GM12865 (cell line): ENCODE data around the gene DTNBP1.

Source experiments
- DNase-seq: peaks from one replicate; pipeline ENCODE4 v3.0.0; 2010; ENCODE audit warnings: low read depth
- H3K4me3 ChIP-seq: 2 replicates; pipeline ENCODE4 v1.5.1; 2011; ENCODE audit warnings: mild to moderate bottlenecking, low read depth, low read length, control low read depth
- TF ChIP-seq, protein P1 (sequence below): IDR thresholded peaks from 2 replicates; pipeline ENCODE4 v1.5.1; 2011; ENCODE audit warnings: low read length, control low read depth, low read depth, inconsistent platforms; ENCODE audit not compliant: insufficient read depth; ENCODE audit errors: missing control alignments

The DTNBP1 gene

GRCh38 chr6:15531973-15532372, 130.9 kb downstream of the DTNBP1 start:
- TF ChIP-seq, protein P1, sequence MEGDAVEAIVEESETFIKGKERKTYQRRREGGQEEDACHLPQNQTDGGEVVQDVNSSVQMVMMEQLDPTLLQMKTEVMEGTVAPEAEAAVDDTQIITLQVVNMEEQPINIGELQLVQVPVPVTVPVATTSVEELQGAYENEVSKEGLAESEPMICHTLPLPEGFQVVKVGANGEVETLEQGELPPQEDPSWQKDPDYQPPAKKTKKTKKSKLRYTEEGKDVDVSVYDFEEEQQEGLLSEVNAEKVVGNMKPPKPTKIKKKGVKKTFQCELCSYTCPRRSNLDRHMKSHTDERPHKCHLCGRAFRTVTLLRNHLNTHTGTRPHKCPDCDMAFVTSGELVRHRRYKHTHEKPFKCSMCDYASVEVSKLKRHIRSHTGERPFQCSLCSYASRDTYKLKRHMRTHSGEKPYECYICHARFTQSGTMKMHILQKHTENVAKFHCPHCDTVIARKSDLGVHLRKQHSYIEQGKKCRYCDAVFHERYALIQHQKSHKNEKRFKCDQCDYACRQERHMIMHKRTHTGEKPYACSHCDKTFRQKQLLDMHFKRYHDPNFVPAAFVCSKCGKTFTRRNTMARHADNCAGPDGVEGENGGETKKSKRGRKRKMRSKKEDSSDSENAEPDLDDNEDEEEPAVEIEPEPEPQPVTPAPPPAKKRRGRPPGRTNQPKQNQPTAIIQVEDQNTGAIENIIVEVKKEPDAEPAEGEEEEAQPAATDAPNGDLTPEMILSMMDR = no peak
- no peak for DNase-seq
- H3K4me3 ChIP-seq = no peak overlapping the region

DNA sequence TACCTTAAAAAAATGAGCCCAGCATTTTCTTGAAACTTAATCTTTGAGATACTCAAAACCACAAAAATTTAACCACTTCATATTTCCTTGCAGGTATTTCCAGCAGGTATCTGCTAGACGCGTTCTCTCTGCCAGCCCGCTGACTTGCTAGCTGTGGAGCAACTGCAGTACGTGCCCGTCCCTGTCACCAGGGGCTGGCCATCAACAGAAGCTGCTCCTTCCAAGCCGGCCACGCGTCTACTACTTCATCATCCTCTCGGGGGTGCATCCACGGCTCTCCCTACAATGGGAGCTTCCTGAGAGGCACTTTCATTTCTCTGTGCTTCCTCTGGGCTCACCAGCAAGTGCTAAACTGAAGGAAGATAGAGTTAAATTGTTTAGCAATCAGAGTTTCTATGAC, 132.4 kb downstream of the DTNBP1 start:
- H3K4me3 ChIP-seq = no peak overlapping the region
- DNase-seq = no peak
- TF ChIP-seq, protein P1 = no peak

DNA sequence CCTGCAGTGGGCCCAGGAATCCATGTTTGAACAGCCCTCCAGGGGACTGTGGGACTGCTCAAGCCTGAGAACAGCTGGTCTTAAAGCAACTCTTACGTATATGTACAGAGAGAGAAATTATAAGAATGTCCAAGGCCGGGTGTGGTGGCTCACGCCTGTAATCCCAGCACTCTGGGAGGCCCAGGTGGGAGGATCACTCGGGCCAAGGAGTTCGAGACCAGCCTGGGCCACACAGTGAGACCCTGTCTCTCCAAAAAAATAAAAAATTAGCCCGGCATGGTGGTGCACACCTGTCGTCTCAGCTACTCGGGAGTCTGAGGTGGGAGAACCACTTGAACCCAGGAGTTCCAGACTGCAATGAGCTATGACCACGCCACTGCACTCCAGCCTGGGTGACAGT, 134.0 kb downstream of the DTNBP1 start:
- no peak overlapping the region for H3K4me3 ChIP-seq
- no peak for DNase-seq
- TF ChIP-seq, protein P1 = no peak

- TF ChIP-seq, protein P1 = no peak
- DNase-seq = no peak
- no peak overlapping the region for H3K4me3 ChIP-seq
Measured at GRCh38 chr6:15527838-15528617, 134.8 kb downstream of the DTNBP1 start.

DNA sequence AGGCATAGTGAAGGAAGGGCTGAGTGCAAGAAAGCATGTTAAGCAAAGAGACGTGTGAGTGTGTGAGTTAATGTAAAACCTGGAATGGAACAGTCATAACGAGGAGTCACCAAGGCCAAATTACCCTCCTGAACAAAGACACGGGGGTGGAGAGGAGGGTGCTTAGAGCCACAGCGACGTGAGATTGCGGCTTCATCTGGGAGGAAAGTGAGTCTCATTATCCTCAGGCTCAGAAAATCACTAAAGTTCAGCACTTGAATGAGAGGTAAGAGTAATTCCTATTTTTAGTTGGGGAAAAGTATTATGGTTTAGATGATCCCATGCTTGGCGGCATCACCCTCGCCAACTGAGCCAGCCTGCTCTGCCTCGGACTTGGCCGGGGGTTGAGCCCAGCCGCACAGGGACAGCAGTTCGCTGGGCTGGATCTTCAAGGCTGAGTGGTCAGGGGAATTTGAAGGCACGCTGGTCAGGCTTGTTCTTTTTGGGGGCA, 136.6 kb downstream of the DTNBP1 start:
- TF ChIP-seq, protein P1 = no peak
- H3K4me3 ChIP-seq = peak overlapping the region; percentile 32
- DNase-seq = peak; percentile 78

- H3K4me3 ChIP-seq = no peak overlapping the region
- DNase-seq = no peak
- TF ChIP-seq, protein P1 = no peak
Measured at GRCh38 chr6:15524861-15525401, 137.9 kb downstream of the DTNBP1 start.
